HG03175 (cell line): ENCODE data around the gene JPT1.

Experiments
- ATAC-seq: cut with Tn5 transposase; IDR thresholded peaks from one replicate; pipeline ENCODE4 v1.9.1; 2021; ENCODE audit warnings: mild to moderate bottlenecking, moderate library complexity; ENCODE audit not compliant: unreplicated experiment

JPT1 gene

DNA sequence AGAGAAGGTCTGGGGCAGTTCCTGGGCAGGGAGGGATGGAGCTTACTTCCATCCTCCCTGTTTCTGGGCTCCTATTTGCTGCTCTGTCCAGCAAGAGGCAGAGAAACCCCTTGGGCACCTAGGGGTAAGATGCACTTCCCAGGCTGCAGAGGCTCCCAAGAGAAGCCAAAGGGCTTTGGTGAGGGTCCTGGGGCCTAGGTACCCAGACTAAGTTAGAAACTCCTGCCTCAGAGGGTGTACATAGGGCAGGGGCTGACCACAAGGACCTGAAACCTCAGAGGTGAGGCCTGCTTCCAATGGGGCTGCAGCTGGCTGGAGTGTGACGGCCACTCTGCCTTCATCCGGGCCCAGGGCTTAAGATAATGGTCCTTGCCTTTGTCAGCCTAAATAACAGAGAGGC lies 46.1 kb downstream of the JPT1 start:
- no peak for ATAC-seq

DNA sequence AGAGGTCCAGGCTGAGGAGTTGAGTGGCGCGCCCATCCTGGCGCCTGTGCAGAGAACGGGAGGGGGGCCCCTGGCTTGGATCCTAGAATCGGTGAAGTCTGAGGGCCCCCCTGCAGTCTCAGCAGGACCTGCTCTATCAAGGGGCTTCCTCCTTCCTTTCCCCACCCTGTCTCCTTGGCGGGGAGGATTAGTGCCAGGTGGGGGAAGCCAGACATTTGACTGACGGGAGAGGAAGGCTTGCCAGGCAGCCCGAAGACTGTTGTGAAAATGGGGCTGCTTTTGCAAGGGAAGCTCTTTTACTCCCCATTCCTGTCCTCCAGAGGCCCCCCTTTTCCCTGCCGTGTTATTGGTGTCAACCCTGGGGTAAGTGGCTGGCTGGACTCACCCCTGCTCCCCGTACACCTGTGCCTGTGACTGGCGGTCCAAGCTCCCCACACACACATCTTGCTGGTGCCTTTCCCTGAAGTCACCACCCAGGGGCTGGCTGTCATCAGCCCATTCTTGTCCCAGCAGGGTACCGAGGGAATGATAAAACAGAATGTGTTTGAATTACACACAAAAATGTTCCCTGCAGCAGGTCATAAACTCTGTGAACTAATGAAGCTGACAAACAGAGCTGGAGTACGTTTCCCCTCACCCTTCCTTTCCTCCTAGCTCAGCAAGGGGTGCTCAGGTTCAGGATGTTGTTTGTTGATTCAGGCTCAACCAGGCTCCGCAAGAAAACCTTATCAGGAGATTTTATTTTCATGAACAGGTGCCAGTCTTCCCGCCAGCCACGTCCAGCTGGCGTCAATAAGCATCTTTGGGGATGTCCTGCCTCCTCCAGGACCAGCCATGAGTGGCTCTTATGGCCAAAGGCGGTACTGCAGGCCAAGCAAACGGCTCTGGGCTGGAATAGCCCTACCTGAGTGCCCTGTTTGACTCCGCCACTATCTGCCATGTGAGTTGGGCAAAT lies 48.9 kb downstream of the JPT1 start:
- ATAC-seq, result no peak

- no peak for ATAC-seq
Observed at GRCh38 chr17:75103601-75104554, 50.4 kb downstream of the JPT1 start.

- ATAC-seq, result no peak
Observed at GRCh38 chr17:75102385-75102821, 51.9 kb downstream of the JPT1 start.

GRCh38 chr17:75099881-75100595 lies 54.3 kb downstream of the JPT1 start:
- ATAC-seq, result no peak

GRCh38 chr17:75098861-75099260 lies 55.5 kb downstream of the JPT1 start:
- ATAC-seq, result no peak

- no peak for ATAC-seq
Observed at GRCh38 chr17:75097865-75098264, 56.4 kb downstream of the JPT1 start.

GRCh38 chr17:75096082-75096625 lies 58.2 kb downstream of the JPT1 start:
- ATAC-seq, result no peak

DNA sequence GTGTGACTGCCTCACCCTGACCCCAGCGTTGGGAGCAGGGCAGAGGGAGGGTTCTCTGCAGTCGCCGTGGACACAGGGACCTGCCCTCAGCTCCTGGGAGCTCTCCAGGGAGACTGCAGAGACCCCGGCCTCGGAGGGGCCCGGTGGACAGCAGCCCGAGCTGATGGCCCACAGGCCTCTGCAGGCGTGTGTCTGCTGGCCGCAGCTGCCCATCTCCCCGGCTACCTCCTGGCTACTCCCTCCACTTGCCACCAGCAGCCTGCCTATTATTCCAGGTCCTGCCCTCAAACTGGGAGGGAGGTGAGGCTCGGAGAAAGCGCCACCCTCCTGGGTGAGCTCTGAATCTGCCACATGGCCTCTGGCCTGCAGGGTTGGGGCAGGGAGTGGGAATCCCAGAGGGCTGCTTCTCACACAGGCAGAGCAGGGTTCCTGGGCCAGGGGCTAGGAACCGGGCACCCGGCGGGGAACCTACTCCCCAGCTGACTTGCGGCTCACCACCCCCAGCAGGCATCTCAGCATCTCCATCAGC lies 59.4 kb downstream of the JPT1 start:
- ATAC-seq, result no peak

DNA sequence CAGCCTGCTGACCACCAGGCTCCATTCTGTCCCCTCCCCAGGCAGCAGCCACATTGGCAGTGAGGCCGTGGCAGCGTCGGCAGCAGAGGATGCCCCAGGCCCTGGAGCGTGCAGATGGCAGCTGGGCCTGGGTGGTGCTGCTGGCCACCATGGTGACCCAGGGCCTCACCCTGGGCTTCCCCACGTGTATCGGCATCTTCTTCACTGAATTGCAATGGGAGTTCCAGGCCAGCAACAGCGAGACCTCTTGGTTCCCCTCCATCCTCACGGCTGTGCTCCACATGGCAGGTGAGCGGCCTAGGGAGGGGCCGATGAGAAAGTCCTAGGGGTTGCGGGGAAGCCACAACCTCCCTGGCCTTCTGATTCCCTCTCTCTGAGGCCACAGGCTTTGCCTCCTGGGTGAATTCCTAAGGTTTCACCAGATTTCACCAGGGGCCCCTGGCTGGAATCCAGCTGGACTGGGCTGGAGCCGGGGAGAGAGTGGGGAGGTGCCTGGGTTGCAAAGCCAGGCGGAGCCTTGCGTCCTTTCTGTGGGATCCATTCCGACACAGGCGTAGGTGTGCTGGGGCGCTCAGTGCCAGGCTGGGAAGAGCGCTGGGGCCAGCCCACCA lies 60.7 kb downstream of the JPT1 start:
- no peak for ATAC-seq

DNA sequence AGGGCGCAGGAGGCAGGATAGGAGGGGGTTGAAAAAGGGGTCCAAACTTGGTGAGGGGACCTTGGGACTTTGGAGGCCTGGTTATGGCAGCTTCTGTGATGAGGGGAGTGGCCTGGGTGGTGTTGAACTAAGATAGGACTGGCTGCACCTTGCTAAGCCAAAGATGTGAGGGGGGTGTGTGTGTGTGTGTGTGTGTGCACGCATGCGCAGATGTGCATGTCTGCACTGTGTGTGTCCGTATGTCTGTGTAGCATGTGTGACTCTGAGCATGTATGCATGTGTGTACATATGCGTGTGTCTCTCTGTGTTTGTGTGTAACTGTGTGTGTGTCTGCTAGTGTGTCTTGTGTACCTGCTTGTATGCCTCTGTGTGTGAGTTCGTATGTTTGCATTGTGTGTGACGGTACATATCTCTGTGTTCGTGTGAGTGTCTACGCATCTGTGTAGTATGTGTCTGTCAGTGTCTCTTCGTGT lies 62.4 kb downstream of the JPT1 start:
- no peak for ATAC-seq

GRCh38 chr17:75090871-75091854 lies 63.1 kb downstream of the JPT1 start:
- no peak for ATAC-seq

DNA sequence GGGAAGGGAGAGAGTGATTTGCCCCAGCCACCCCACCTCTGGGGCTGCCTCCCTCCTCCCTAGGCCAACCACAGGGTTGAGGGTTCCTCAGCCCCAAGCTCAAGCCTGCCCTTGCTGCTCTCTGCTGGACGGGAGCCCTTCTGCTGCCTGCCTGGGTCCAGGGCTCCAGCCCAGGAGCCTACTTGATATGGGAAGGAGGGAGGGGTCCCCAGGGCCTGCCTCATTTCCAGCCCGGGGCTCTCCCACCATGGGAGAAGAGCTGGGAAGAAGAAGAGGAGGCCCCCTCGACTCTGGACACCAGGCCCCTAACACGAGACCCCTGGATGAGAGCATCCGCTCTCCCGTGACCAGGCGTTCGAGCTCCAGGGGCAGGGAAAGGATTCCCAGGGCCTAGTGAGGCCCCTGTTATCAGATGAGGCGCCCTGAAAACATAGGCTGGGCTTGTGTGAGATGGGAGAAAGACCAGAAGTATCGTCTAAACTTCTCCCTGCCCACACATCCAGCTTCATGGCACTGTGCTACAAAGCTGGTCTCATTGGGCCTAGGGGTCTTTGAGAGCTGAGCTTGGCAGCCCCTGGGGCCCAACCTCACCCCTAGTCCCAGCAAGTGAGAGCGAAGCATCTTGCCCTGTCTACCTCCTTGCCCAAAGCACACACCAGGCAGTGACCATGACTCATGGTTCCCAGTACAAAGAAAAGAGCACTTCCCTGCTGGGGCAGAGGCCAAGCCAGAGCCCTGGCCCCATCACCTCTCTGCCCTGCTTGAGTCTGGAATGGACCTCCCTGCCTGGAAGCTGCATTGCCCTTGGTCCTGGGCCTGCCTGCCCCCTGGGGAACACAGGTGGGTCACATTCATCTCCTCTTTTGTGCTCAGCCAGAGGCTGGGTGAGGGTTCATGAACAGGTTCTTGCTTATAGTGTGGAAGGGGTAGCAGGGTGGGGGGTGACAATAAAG lies 65.6 kb downstream of the JPT1 start:
- no peak for ATAC-seq

DNA sequence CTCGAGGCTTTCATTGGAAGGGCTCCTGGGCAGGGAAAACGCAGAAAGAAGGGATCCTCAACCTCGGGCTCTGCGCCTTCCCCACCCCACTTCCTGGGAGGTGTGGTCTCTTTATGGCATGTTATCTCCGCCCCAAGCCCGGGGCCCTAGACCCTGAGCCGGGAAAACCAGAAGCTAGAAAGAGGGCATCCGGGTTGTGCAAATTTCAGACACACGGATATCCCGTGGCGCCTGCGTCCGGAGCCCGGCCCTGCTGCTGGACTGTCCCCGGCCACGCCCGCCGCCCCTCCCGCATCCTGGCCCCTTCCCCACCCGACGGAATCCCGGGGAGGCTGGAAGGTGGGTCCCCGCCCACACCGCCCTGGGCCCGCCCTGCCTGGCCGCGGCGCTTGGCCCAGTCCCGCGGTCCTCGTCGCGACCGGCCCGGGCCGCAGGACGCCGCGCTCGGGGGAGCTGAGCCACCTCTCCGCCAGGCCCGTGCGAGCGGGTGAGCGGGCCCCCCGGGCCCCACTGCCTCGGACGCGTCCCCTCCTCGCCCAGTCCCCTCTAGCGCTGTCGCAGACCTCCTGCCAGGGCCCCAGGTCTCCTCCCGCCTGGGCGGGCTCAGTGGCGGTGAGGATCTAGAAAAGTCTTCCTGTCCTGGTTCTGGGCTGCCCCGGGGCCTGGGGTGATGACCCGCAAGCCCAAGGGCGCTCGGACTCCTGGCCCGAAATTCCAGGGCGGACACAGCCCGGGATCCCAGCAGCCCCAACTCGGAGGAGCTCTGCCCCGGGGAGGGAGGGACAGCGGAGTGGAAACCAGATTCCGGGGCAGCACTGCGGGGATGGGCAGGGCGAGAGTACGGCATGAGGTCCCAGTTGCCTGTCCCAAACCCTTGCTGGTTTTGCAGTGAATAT lies 66.5 kb downstream of the JPT1 start, which contains the start of gene SLC16A5:
Gene SLC16A5, plus strand, starts transcription at position 397 of the 896 bp plus-strand sequence. CDS start 5,683 bp downstream, outside the sequence.
- ATAC-seq, result no peak

DNA sequence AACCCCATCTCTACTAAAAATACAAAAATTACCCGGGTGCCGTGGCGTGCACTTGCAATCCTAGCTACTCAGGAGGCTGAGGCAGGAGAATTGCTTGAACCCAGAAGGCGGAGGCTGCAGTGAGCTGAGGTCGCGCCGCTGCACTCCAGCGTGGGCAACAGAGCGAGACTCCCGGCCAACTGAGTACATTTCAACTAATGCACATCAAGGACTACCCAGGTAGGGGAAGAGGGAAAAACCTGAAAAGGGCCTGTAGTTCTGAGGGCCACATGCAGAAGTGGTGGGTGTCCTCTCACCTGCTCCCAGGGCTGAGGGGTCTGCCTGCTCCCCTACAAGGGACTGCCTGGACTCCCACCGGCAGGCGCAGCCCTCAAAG lies 67.1 kb downstream of the JPT1 start:
- no peak for ATAC-seq

DNA sequence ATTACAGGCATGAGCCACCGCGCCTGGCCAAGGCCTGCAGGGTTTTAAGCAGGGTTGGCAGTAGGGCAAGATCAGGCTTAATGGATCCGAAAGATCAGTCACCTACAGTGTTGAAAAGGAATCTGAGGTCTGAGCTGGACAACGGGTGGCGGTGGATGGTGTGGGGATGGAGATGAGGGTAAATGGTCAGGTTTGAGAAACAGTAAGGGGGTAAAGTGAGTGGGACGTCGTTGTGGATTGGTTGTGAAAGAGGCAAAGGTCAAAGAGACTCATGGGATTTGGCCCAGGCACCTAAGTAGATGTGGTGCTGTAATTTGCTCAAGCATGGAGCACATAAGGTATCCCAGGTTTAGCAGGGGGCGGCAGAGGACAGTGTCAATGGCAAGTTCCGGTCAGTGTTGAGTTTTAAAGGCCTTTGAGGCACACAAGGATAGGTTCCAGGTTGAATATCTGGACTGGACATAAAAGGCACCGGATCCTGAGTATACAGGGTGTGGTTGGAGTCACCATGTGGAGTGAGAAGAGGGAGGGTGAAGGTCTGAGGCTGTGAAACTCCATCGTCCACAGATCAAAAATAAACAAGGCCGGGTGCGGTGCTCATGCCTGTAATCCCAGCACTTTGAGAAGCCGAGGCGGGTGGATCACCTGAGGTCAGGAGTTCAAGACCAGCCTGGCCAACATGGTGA lies 67.7 kb downstream of the JPT1 start:
- ATAC-seq, result no peak
